ENCODE results near the gene DNAAF2. TPM values are rescaled to one million over a fixed set of nuclear protein-coding genes. Genes with fewer than 3 reads are reported as not detected.

Gene DNAAF2
- total and polyA plus RNA-seq, 2 of the 13 experiments (the other 11 are each of a cell fraction or from before 2014, with no cell fraction given), result 6.1 to 13.6 TPM

DNA sequence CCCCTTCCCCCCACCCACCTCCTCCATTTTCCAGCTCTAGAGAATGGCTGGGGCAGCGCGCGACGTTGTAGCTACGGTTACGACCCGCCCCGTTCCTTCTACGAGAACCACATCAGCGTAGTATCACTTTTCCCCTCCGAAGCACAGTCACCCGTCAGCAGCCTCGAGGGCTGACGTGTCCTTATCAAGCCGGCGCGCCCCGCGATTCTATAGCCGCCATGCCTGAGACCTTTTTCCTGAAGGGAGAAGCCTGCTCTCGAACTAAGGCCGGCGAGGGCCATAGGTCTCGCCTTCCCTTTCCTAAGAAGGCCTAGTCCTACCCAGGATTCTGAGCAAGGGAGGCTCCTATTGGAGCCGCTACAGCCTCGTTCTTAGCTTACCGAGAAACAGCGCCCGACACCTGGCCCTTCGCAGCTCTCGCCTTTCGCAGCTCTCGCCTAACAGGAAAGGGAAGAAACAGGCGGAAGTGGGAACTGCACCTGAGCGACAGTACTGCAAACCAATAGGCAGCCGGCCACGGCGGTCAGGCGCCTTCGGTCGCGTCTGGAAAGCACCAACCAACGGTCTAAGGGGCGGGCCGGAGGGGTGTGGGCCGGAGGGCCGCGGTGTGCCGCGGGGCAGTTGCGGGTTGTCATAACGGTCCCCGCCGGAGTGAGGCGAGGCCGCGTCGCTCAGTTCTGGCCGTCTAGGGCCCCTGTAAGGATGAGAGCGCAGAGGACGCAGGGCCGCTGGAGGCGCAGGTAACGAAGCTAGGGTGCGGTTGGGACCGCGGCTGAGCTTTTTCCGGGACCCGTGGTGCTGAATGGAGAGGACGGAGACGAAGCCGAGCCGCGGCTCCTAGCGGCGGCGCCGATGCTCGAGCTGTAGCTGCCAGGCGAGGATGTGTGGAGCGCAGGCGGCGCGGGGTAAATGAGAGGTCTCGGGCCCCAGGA lies 14.6 kb downstream of the DNAAF2 start, which contains the start of the genes MGAT2 and RPL36AL:
Gene MGAT2, plus strand, starts transcription at position 618 of the 932 bp plus-strand sequence. CDS start 470 bp downstream, outside the sequence.
Gene RPL36AL, minus strand, starts transcription at position 445 of the 932 bp plus-strand sequence. CDS start 1,522 bp downstream, outside the sequence.
- H3K4me1 ChIP-seq (ENCODE audit: insufficient read depth, low read length), result peaks cover 62% of the 10 kb centered on the region
- H2AFZ ChIP-seq (ENCODE audit: low read length), result no peak within 1 kb of the TSS
- H3K79me2 ChIP-seq (ENCODE audit: insufficient read depth, low read length), result peaks cover 58% of the 10 kb centered on the region
- H3K9me3 ChIP-seq (ENCODE audit: low read length), result no peaks in the 10 kb centered on the region
- CTCF ChIA-PET (ENCODE audit: low intra/inter-chr PET ratio, low total read pairs), result interaction anchor here (1.0 kb wide), 1 partner anchor 14 kb away, joined by 3 read pairs; no protein-coding TSS in a partner anchor
- peaks cover 0 to 14% of the 10 kb centered on the region in 2 experiments; a peak in 2 of 5 replicates for H3K36me3 ChIP-seq (replicated peaks in 1 of 2; ENCODE audit: control insufficient read depth in 1 of 2, insufficient read depth in 2 of 2, low read length in 2 of 2)
- under 1% methylated on average over 32 of the region's 85 CpGs for WGBS (ENCODE audit: low lambda C conversion rate)
- intact Hi-C loops (cut with micrococcal nuclease; ENCODE audit: unreplicated experiment) (loop anchor here (2.0 kb wide), 2 partner anchors 24 to 34 kb away; partner anchors contain the start of gene RPS29), in situ Hi-C loops (cut with HindIII; ENCODE audit: extremely low pct_ligation_motif_present, low pct_unique_long_range_greater_than_20kb) (no loop called here)
- POLR2A ChIA-PET, result interaction anchor here (0.6 to 3.4 kb wide), 26 partner anchors 8 to 242 kb away, joined by 3 to 65 read pairs (median 6); partner anchors contain the start of genes DNAAF2, KLHDC2, LRR1 and NEMF
- peak within 1 kb of the TSS; percentile 94 for H3K27ac ChIP-seq (ENCODE audit: extremely low read length, insufficient read depth, low read length)
- BruUV-seq (replicated peaks), result no TSS peak
- FAIRE-seq, result no peak
- H3K4me2 ChIP-seq (ENCODE audit: low read depth, low read length), result peak within 1 kb of the TSS; percentile 95
- H3K9ac ChIP-seq (ENCODE audit: insufficient read depth, low read depth, low read length), result peak within 1 kb of the TSS; percentile 96
- peak within 1 kb of the TSS; percentile 81 to 92 (median 92) for H3K4me3 ChIP-seq (replicated peaks in 1 of 3; ENCODE audit: insufficient read depth in 1 of 3, low read depth in 2 of 3, low read length in 3 of 3)
- no peaks in the 10 kb centered on the region; a peak in 1 of 5 replicates for H3K27me3 ChIP-seq (ENCODE audit: control insufficient read depth in 1 of 2, insufficient read depth in 2 of 2, low read length in 2 of 2)
- DNase-seq (ENCODE audit: low spot score), result peak; percentile 95
- H4K20me1 ChIP-seq (ENCODE audit: insufficient read depth, low read length), result peaks cover 12% of the 10 kb centered on the region
- peak; percentile 97 for ATAC-seq
- TF ChIP-seq, protein P1, sequence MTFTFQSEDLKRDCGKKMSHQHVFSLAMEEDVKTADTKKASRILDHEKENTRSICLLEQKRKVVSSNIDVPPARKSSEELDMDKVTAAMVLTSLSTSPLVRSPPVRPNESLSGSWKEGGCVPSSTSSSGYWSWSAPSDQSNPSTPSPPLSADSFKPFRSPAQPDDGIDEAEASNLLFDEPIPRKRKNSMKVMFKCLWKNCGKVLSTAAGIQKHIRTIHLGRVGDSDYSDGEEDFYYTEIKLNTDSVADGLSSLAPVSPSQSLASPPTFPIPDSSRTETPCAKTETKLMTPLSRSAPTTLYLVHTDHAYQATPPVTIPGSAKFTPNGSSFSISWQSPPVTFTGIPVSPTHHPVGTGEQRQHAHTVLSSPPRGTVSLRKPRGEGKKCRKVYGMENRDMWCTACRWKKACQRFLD (CRISPR knock-in tag; IDR thresholded peaks at IDR 0.05; ENCODE audit: borderline replicate concordance), result 0 out of 2 replicates have a peak, but pooled peaks have one; percentile 20
- TF ChIP-seq TAF1 (CRISPR knock-in tag; IDR thresholded peaks at IDR 0.05) (peak; percentile 99), JUND (CRISPR knock-in tag; IDR thresholded peaks at IDR 0.05) (no peak), SETDB1 (CRISPR knock-in tag; IDR thresholded peaks at IDR 0.05; ENCODE audit: borderline replicate concordance) (no peak), SIX1 (CRISPR knock-in tag; IDR thresholded peaks at IDR 0.05; ENCODE audit: borderline replicate concordance) (no peak), KDM3A (CRISPR knock-in tag; IDR thresholded peaks at IDR 0.05; ENCODE audit: low read depth) (peak; percentile 58; the same call in 1 of the 2 replicates), ZBTB38 (CRISPR knock-in tag; IDR thresholded peaks at IDR 0.05) (peak; percentile 49; the same call in 1 of the 2 replicates), AKAP8 (CRISPR knock-in tag; IDR thresholded peaks at IDR 0.05) (no peak; the same call in 1 of the 2 replicates), RARG (CRISPR knock-in tag; IDR thresholded peaks at IDR 0.05; ENCODE audit: low read depth) (no peak), ZNF737 (CRISPR knock-in tag; IDR thresholded peaks at IDR 0.05; ENCODE audit: borderline replicate concordance) (no peak), MTA1 (CRISPR knock-in tag; IDR thresholded peaks at IDR 0.05; ENCODE audit: borderline replicate concordance) (no peak; the same call in 1 of the 2 replicates), TOE1 (CRISPR knock-in tag; IDR thresholded peaks at IDR 0.05) (0 out of 2 replicates have a peak, but pooled peaks have one; percentile 12), ZKSCAN8 (CRISPR knock-in tag; IDR thresholded peaks at IDR 0.05; ENCODE audit: borderline replicate concordance) (no peak), ZNF430 (CRISPR knock-in tag; IDR thresholded peaks at IDR 0.05) (peak; percentile 56; the same call in 1 of the 2 replicates), ZNF790 (CRISPR knock-in tag; IDR thresholded peaks at IDR 0.05; ENCODE audit: borderline replicate concordance) (no peak)
- TF ChIP-seq, protein P2, sequence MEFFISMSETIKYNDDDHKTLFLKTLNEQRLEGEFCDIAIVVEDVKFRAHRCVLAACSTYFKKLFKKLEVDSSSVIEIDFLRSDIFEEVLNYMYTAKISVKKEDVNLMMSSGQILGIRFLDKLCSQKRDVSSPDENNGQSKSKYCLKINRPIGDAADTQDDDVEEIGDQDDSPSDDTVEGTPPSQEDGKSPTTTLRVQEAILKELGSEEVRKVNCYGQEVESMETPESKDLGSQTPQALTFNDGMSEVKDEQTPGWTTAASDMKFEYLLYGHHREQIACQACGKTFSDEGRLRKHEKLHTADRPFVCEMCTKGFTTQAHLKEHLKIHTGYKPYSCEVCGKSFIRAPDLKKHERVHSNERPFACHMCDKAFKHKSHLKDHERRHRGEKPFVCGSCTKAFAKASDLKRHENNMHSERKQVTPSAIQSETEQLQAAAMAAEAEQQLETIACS (CRISPR knock-in tag; IDR thresholded peaks at IDR 0.05), result no peak
- TF ChIP-seq, protein P3, sequence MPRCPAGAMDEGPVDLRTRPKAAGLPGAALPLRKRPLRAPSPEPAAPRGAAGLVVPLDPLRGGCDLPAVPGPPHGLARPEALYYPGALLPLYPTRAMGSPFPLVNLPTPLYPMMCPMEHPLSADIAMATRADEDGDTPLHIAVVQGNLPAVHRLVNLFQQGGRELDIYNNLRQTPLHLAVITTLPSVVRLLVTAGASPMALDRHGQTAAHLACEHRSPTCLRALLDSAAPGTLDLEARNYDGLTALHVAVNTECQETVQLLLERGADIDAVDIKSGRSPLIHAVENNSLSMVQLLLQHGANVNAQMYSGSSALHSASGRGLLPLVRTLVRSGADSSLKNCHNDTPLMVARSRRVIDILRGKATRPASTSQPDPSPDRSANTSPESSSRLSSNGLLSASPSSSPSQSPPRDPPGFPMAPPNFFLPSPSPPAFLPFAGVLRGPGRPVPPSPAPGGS (CRISPR knock-in tag; IDR thresholded peaks at IDR 0.05), result no peak; the same call in 1 of the 2 replicates
